ENCODE measurements around the gene ARGFX. TPM values are rescaled to one million over a fixed set of nuclear protein-coding genes. Genes with fewer than 3 reads are reported as not detected.

ARGFX gene
- total and polyA plus RNA-seq, 2 of the 13 experiments (the other 11 are each of a cell fraction or from before 2014, with no cell fraction given): not detected

- TF ChIP-seq ATF3 (CRISPR knock-in tag; IDR thresholded peaks at IDR 0.05): no peak
- no peak for TF ChIP-seq ZBED4 (CRISPR knock-in tag; IDR thresholded peaks at IDR 0.05; ENCODE audit: borderline replicate concordance)
Observed at GRCh38 chr3:121545049-121545573, 22.6 kb upstream of the ARGFX start (continued).

GRCh38 chr3:121545574-121546455 is 21.9 kb upstream of the ARGFX start, which contains the start of gene POLQ:
POLQ (minus strand) TSS chr3:121545988; CDS start chr3:121545877, 111 bp downstream.
- peak; percentile 72 for FAIRE-seq
- H3K36me3 ChIP-seq (replicated peaks in 1 of 2; ENCODE audit: control insufficient read depth in 1 of 2, insufficient read depth in 2 of 2, low read length in 2 of 2): peaks cover 0 to 14% of the 10 kb centered on the region in 2 experiments; a peak in 2 of 5 replicates
- H2AFZ ChIP-seq (ENCODE audit: low read length): peak within 1 kb of the TSS; percentile 99
- peak within 1 kb of the TSS; percentile 81 to 96 (median 82) for H3K4me3 ChIP-seq (replicated peaks in 1 of 3; ENCODE audit: insufficient read depth in 1 of 3, low read depth in 2 of 3, low read length in 3 of 3)
- ATAC-seq: peak; percentile 97
- H3K9ac ChIP-seq (ENCODE audit: insufficient read depth, low read depth, low read length): peak within 1 kb of the TSS; percentile 76
- ChIA-PET POLR2A (interaction anchor here (0.5 kb wide), 1 partner anchor 73 kb away, joined by 3 read pairs; no protein-coding TSS in a partner anchor), CTCF (ENCODE audit: low intra/inter-chr PET ratio, low total read pairs) (interaction anchor here (0.7 to 2.2 kb wide), 4 partner anchors 450 to 1133 kb away, joined by 3 to 9 read pairs (median 7); no protein-coding TSS in a partner anchor)
- peaks cover 15% of the 10 kb centered on the region for H3K79me2 ChIP-seq (ENCODE audit: insufficient read depth, low read length)
- no peaks in the 10 kb centered on the region; a peak in 1 of 5 replicates for H3K27me3 ChIP-seq (ENCODE audit: control insufficient read depth in 1 of 2, insufficient read depth in 2 of 2, low read length in 2 of 2)
- H3K4me2 ChIP-seq (ENCODE audit: low read depth, low read length): peak within 1 kb of the TSS; percentile 85
- no peaks in the 10 kb centered on the region for H4K20me1 ChIP-seq (ENCODE audit: insufficient read depth, low read length)
- 1% methylated on average over 24 of the region's 42 CpGs for WGBS (ENCODE audit: low lambda C conversion rate)
- H3K27ac ChIP-seq (ENCODE audit: extremely low read length, insufficient read depth, low read length): peak within 1 kb of the TSS; percentile 51
- DNase-seq (ENCODE audit: low spot score): peak; percentile 87
- intact Hi-C loops (cut with micrococcal nuclease; ENCODE audit: unreplicated experiment) (loop anchor here (1.0 to 10.0 kb wide), 10 partner anchors 203 to 1941 kb away; partner anchors contain the start of genes FAM162A, GOLGB1 and MIX23), in situ Hi-C loops (cut with HindIII; ENCODE audit: extremely low pct_ligation_motif_present, low pct_unique_long_range_greater_than_20kb) (loop anchor here (5.0 to 10.0 kb wide), 2 partner anchors 449 to 711 kb away; no protein-coding TSS in a partner anchor)
- BruUV-seq (replicated peaks): TSS peak; percentile 81
- H3K4me1 ChIP-seq (ENCODE audit: insufficient read depth, low read length): peaks cover 9% of the 10 kb centered on the region
- no peaks in the 10 kb centered on the region for H3K9me3 ChIP-seq (ENCODE audit: low read length)
- TF ChIP-seq PLRG1 (conservative IDR thresholded peaks at IDR 0.05) (no peak), ZNF782 (CRISPR knock-in tag; IDR thresholded peaks at IDR 0.05; ENCODE audit: borderline replicate concordance) (no peak), PHF20 (CRISPR knock-in tag; IDR thresholded peaks at IDR 0.05) (peak; percentile 93), POLR2A (IDR thresholded peaks at IDR 0.05; ENCODE audit: insufficient read depth in 1 of 2, low read depth in 2 of 2, low read length in 2 of 2) (peak; percentile 49 to 63; a peak in 2 of 4 replicates), MXI1 (IDR thresholded peaks at IDR 0.05; ENCODE audit: borderline replicate concordance, low read depth, low read length) (peak; percentile 35; the same call in 1 of the 3 replicates), ZNF776 (CRISPR knock-in tag; IDR thresholded peaks at IDR 0.05) (no peak), ZBTB43 (CRISPR knock-in tag; conservative IDR thresholded peaks at IDR 0.05) (peak; percentile 60; the same call in 1 of the 2 replicates), RARG (CRISPR knock-in tag; IDR thresholded peaks at IDR 0.05; ENCODE audit: low read depth) (no peak), ZNF562 (CRISPR knock-in tag; IDR thresholded peaks at IDR 0.05; ENCODE audit: borderline replicate concordance) (no peak), ZNF432 (CRISPR knock-in tag; IDR thresholded peaks at IDR 0.05; ENCODE audit: borderline replicate concordance) (no peak)

Measured in HepG2 (cell line).